Muscle layer of colon (tissue), 2 donors: ENCODE data around the gene PCCA.

Experiments
- H3K27ac ChIP-seq: one replicate; pipeline ENCODE4 v1.7.0; 2013; ENCODE audit warnings: low read depth, mild to moderate bottlenecking, low read length, moderate library complexity
- H3K27me3 ChIP-seq, 2 donors: one replicate each; pipeline ENCODE4 v1.7.0; 2013; ENCODE audit warnings: low read length in 2 of 2, mild to moderate bottlenecking in 2 of 2; ENCODE audit not compliant: insufficient read depth in 2 of 2, control insufficient read depth in 1 of 2
- H3K36me3 ChIP-seq: one replicate; pipeline ENCODE4 v1.7.0; 2013; ENCODE audit warnings: mild to moderate bottlenecking, low read length; ENCODE audit not compliant: insufficient read depth
- H3K4me1 ChIP-seq: one replicate; pipeline ENCODE4 v1.7.0; 2013; ENCODE audit warnings: mild to moderate bottlenecking, low read length; ENCODE audit not compliant: insufficient read depth
- H3K4me3 ChIP-seq, 2 donors: one replicate each; pipeline ENCODE4 v1.7.0; 2013; ENCODE audit warnings: low read length in 2 of 2, low read depth in 1 of 2, mild to moderate bottlenecking in 1 of 2, moderate library complexity in 1 of 2
- H3K9ac ChIP-seq: one replicate; pipeline ENCODE4 v1.7.0; 2013; ENCODE audit warnings: low read length
- H3K9me3 ChIP-seq: one replicate; pipeline ENCODE4 v1.7.0; 2013; ENCODE audit warnings: mild to moderate bottlenecking, low read length
- donor health status: abdominal sarcoma.
- donor health status: Adenocarcinoma of cecum.

PCCA gene

GRCh38 chr13:100438059-100438788 is 349.3 kb downstream of the PCCA start:
- no peak overlapping the region for H3K4me3 ChIP-seq
- no peaks in the 10 kb centered on the region for H3K4me1 ChIP-seq
- H3K27ac ChIP-seq, result no peak overlapping the region
- H3K36me3 ChIP-seq, result no peaks in the 10 kb centered on the region
- H3K9me3 ChIP-seq, result no peaks in the 10 kb centered on the region
- no peak overlapping the region for H3K9ac ChIP-seq
- no peaks in the 10 kb centered on the region for H3K27me3 ChIP-seq

- no peaks in the 10 kb centered on the region for H3K36me3 ChIP-seq
- H3K27ac ChIP-seq, result no peak overlapping the region
- no peaks in the 10 kb centered on the region for H3K27me3 ChIP-seq
- no peak overlapping the region for H3K9ac ChIP-seq
- H3K4me1 ChIP-seq, result no peaks in the 10 kb centered on the region
- no peak overlapping the region for H3K4me3 ChIP-seq
- H3K9me3 ChIP-seq, result no peaks in the 10 kb centered on the region
Observed at GRCh38 chr13:100439247-100439970, 350.5 kb downstream of the PCCA start.

- Histone ChIP-seq H3K9me3 (no peaks in the 10 kb centered on the region), H3K27me3 (no peaks in the 10 kb centered on the region), H3K9ac (no peak overlapping the region), H3K4me1 (no peaks in the 10 kb centered on the region), H3K27ac (no peak overlapping the region), H3K4me3 (no peak overlapping the region), H3K36me3 (no peaks in the 10 kb centered on the region)
Observed at GRCh38 chr13:100440751-100441425, 352.0 kb downstream of the PCCA start.

- Histone ChIP-seq H3K27ac (no peak overlapping the region), H3K27me3 (no peaks in the 10 kb centered on the region), H3K9ac (no peak overlapping the region), H3K9me3 (no peaks in the 10 kb centered on the region), H3K4me3 (no peak overlapping the region), H3K4me1 (no peaks in the 10 kb centered on the region), H3K36me3 (no peaks in the 10 kb centered on the region)
Observed at GRCh38 chr13:100442095-100442832, 353.4 kb downstream of the PCCA start.

GRCh38 chr13:100443278-100443997 is 354.5 kb downstream of the PCCA start:
- H3K27me3 ChIP-seq, result no peaks in the 10 kb centered on the region
- no peaks in the 10 kb centered on the region for H3K9me3 ChIP-seq
- H3K4me1 ChIP-seq, result no peaks in the 10 kb centered on the region
- H3K4me3 ChIP-seq, result no peak overlapping the region
- H3K9ac ChIP-seq, result no peak overlapping the region
- H3K27ac ChIP-seq, result no peak overlapping the region
- no peaks in the 10 kb centered on the region for H3K36me3 ChIP-seq

GRCh38 chr13:100443998-100444328 is 355.1 kb downstream of the PCCA start:
- Histone ChIP-seq H3K36me3 (no peaks in the 10 kb centered on the region), H3K4me3 (no peak overlapping the region), H3K9me3 (no peaks in the 10 kb centered on the region)

GRCh38 chr13:100447831-100448230 is 358.9 kb downstream of the PCCA start:
- Histone ChIP-seq H3K27ac (no peak overlapping the region), H3K9ac (no peak overlapping the region), H3K4me3 (no peak overlapping the region), H3K27me3 (no peaks in the 10 kb centered on the region), H3K36me3 (no peaks in the 10 kb centered on the region), H3K9me3 (no peaks in the 10 kb centered on the region), H3K4me1 (no peaks in the 10 kb centered on the region)

More at GRCh38 chr13:100443998-100444328, 355.1 kb downstream of the PCCA start:
- H3K4me1 ChIP-seq, result no peaks in the 10 kb centered on the region
- H3K9ac ChIP-seq, result no peak overlapping the region
- H3K27me3 ChIP-seq, result no peaks in the 10 kb centered on the region
- H3K27ac ChIP-seq, result no peak overlapping the region

GRCh38 chr13:100451923-100452322 is 363.0 kb downstream of the PCCA start:
- H3K9me3 ChIP-seq, result no peaks in the 10 kb centered on the region

GRCh38 chr13:100454876-100455275 is 366.0 kb downstream of the PCCA start:
- Histone ChIP-seq H3K27ac (no peak overlapping the region), H3K27me3 (no peaks in the 10 kb centered on the region), H3K36me3 (no peaks in the 10 kb centered on the region), H3K4me1 (no peaks in the 10 kb centered on the region), H3K9ac (no peak overlapping the region), H3K4me3 (no peak overlapping the region), H3K9me3 (no peaks in the 10 kb centered on the region)

More at GRCh38 chr13:100451923-100452322, 363.0 kb downstream of the PCCA start:
- no peak overlapping the region for H3K9ac ChIP-seq
- no peak overlapping the region for H3K4me3 ChIP-seq
- no peaks in the 10 kb centered on the region for H3K4me1 ChIP-seq
- H3K27me3 ChIP-seq, result no peaks in the 10 kb centered on the region
- no peak overlapping the region for H3K27ac ChIP-seq
- H3K36me3 ChIP-seq, result no peaks in the 10 kb centered on the region

GRCh38 chr13:100458673-100459072 is 369.8 kb downstream of the PCCA start:
- H3K9ac ChIP-seq, result no peak overlapping the region
- H3K27me3 ChIP-seq, result no peaks in the 10 kb centered on the region
- no peak overlapping the region for H3K4me3 ChIP-seq
- H3K4me1 ChIP-seq, result no peaks in the 10 kb centered on the region
- no peaks in the 10 kb centered on the region for H3K36me3 ChIP-seq
- H3K9me3 ChIP-seq, result no peaks in the 10 kb centered on the region
- no peak overlapping the region for H3K27ac ChIP-seq

- Histone ChIP-seq H3K9me3 (no peaks in the 10 kb centered on the region), H3K27ac (no peak overlapping the region), H3K36me3 (no peaks in the 10 kb centered on the region), H3K4me1 (no peaks in the 10 kb centered on the region), H3K27me3 (no peaks in the 10 kb centered on the region), H3K4me3 (no peak overlapping the region), H3K9ac (no peak overlapping the region)
Observed at GRCh38 chr13:100459747-100460146, 370.9 kb downstream of the PCCA start.
